DOHH2 (cell line): Measurements from ENCODE around the gene MAPKBP1.

Source experiments
- H3F3A ChIP-seq: fragments of 200-600 bp; sonication (generic), shearing (Covaris generic); 2 replicates; pipeline ENCODE4 v1.6.0; 2016; ENCODE audit warnings: antibody characterized with exemption, mild to moderate bottlenecking; ENCODE audit not compliant: control insufficient read depth, insufficient read depth
- H3K27ac ChIP-seq: fragments of 200-600 bp; sonication (generic); 2 replicates; pipeline ENCODE4 v1.5.1; 2014; ENCODE audit warnings: low read depth, mild to moderate bottlenecking, low read length, moderate library complexity
- H3K27me3 ChIP-seq: fragments of 200-600 bp; sonication (generic); 2 replicates; pipeline ENCODE4 v1.6.1; 2014; ENCODE audit warnings: mild to moderate bottlenecking, low read length, mixed read lengths; ENCODE audit not compliant: control insufficient read depth
- H3K36me3 ChIP-seq: fragments of 200-600 bp; sonication (generic); 2 replicates; pipeline ENCODE4 v1.6.1; 2014; ENCODE audit warnings: mild to moderate bottlenecking, low read length, moderate library complexity, mixed read lengths; ENCODE audit not compliant: control insufficient read depth
- H3K4me1 ChIP-seq: fragments of 200-600 bp; sonication (generic); 2 replicates; pipeline ENCODE4 v1.6.1; 2014; ENCODE audit warnings: mild to moderate bottlenecking, low read length, mixed read lengths; ENCODE audit not compliant: control insufficient read depth
- H3K4me2 ChIP-seq: fragments of 200-600 bp; sonication (generic); 2 replicates; pipeline ENCODE4 v1.6.0; 2014; ENCODE audit warnings: mild to moderate bottlenecking, low read length, moderate library complexity
- H3K4me3 ChIP-seq: fragments of 200-600 bp; sonication (generic); 2 replicates; pipeline ENCODE4 v1.5.1; 2014; ENCODE audit warnings: mild to moderate bottlenecking, low read length, mixed read lengths
- H3K79me2 ChIP-seq: fragments of 200-600 bp; sonication (generic); 2 replicates; pipeline ENCODE4 v1.6.1; 2014; ENCODE audit warnings: mild to moderate bottlenecking, low read length, mixed read lengths; ENCODE audit not compliant: control insufficient read depth
- H3K9me2 ChIP-seq: fragments of 200-600 bp; sonication (generic); replicated peaks from 2 replicates; pipeline ENCODE4 v1.6.1; 2014; ENCODE audit warnings: mild to moderate bottlenecking, low read length, mixed read lengths; ENCODE audit not compliant: control insufficient read depth
- H3K9me3 ChIP-seq: fragments of 200-600 bp; sonication (generic); 2 replicates; pipeline ENCODE4 v1.6.1; 2014; ENCODE audit warnings: antibody characterized with exemption, low read length, mixed read lengths; ENCODE audit not compliant: control insufficient read depth, insufficient read depth
- H4K20me1 ChIP-seq: fragments of 200-600 bp; sonication (generic); 2 replicates; pipeline ENCODE4 v1.6.0; 2014; ENCODE audit warnings: low read depth, mild to moderate bottlenecking, antibody characterized with exemption, low read length, moderate library complexity; ENCODE audit not compliant: control insufficient read depth, insufficient read depth
- CTCF ChIP-seq: fragments of 200-600 bp; sonication (generic); IDR thresholded peaks from one replicate; pipeline ENCODE4 v1.5.1; 2014; ENCODE audit warnings: antibody characterized with exemption, mild to moderate bottlenecking, low read depth, low read length; ENCODE audit not compliant: poor library complexity, severe bottlenecking
- EZH2phosphoT487 ChIP-seq: fragments of 200-600 bp; sonication (generic); IDR thresholded peaks from 2 replicates; pipeline ENCODE4 v1.6.1; 2017; ENCODE audit warnings: borderline replicate concordance, mild to moderate bottlenecking, antibody characterized with exemption, low read length, moderate library complexity, mixed read lengths

Gene MAPKBP1

GRCh38 chr15:41876007-41876406, 101.7 kb downstream of the MAPKBP1 start:
- H3K79me2 ChIP-seq, result no peaks in the 10 kb centered on the region
- peaks cover 3% of the 10 kb centered on the region; the same call in 1 of the 2 replicates for H3K27me3 ChIP-seq
- 0 out of 2 replicates have a peak, but pooled peaks cover 2% of the 10 kb centered on the region for H3F3A ChIP-seq
- no peaks in the 10 kb centered on the region for H3K9me2 ChIP-seq
- H3K9me3 ChIP-seq, result no peaks in the 10 kb centered on the region
- H3K27ac ChIP-seq, result peak overlapping the region; percentile 54
- peak overlapping the region; percentile 49 for H3K4me3 ChIP-seq
- H3K4me1 ChIP-seq, result peaks cover 20% of the 10 kb centered on the region
- H3K4me2 ChIP-seq, result peak overlapping the region; percentile 62
- no peaks in the 10 kb centered on the region for H4K20me1 ChIP-seq
- no peak for TF ChIP-seq CTCF
- TF ChIP-seq EZH2phosphoT487, result no peak
- no peaks in the 10 kb centered on the region for H3K36me3 ChIP-seq

- Histone ChIP-seq H3K4me2 (peak overlapping the region; percentile 62), H3K9me3 (no peaks in the 10 kb centered on the region), H3K27me3 (peaks cover 3% of the 10 kb centered on the region; the same call in 1 of the 2 replicates), H3K4me3 (peak overlapping the region; percentile 49; the same call in 1 of the 2 replicates), H4K20me1 (no peaks in the 10 kb centered on the region), H3F3A (0 out of 2 replicates have a peak, but pooled peaks cover 2% of the 10 kb centered on the region), H3K9me2 (no peaks in the 10 kb centered on the region), H3K4me1 (peaks cover 20% of the 10 kb centered on the region), H3K27ac (peak overlapping the region; percentile 54), H3K79me2 (no peaks in the 10 kb centered on the region), H3K36me3 (no peaks in the 10 kb centered on the region)
- TF ChIP-seq EZH2phosphoT487 (no peak), CTCF (no peak)
These were observed 102.4 kb downstream of the MAPKBP1 start for GRCh38 chr15:41876689-41877088.
